HG02678 (cell line): ENCODE results near the gene TRIM39.
"Not testable (repeated sequence)": the region's sequence is repeated elsewhere in the genome, so short reads cannot be mapped to it uniquely, and the experiment has no call there.

Experiments used
- ATAC-seq: cut with Tn5 transposase; IDR thresholded peaks from one replicate; pipeline ENCODE4 v1.9.1; 2021; ENCODE audit warnings: mild to moderate bottlenecking, moderate library complexity; ENCODE audit not compliant: unreplicated experiment

The TRIM39 gene

DNA sequence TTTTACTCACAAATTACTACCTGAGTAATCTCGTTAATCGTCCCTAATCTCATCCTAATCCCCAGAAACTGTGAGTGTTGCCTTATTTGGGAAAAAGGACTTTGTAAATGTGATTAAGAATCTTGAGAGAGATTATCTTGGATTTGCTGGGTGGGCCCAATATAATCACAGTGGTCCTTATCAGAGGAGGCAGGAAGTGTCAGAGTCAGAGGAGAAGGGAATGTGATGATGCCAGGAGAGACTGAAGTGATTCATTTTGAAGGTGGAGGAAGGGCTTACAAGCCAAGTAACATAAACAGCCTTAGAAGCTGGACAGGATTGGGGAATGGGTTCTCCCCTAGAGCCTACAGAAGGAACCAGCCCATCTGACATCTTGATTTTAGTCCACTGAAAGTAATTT, 34.9 kb downstream of the TRIM39 start:
- no peak for ATAC-seq

DNA sequence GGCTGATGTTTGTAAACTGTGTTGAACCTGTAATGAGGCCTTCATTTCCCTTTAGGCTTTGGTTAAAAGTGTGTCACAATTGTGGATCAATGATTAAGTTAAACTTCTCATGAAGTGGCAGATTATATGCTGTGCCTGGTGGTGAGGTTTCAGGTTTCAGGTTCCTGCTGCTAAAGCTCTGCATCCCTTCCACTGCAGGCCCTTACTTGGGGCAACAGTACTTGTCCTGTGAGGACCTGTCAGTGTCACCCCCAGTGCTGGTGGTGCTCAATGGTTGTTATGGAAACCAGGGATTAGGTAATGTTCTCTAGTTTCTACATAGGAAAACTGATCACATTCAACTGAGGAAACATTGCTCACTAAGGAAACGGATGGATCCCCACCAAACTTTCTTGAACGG, 36.7 kb downstream of the TRIM39 start:
- no peak for ATAC-seq

DNA sequence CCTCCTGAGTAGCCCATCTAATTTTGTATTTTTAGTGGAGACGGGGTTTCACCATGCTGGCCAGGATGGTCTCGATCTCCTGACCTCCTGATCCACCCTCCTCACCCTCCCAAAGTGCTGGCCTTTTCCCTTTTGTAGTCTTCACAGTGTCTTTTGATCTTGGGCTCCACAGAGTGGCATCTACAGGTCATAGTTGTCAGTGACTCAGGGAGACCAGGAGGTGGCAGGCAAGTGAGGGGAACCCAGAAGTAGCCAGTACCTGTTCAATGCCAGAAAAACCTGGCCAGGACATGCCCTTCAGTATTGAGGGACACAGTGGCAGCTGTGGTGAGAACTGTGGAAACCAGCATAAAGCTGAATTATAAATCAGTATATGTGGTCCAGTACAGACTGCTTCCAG, 37.9 kb downstream of the TRIM39 start:
- ATAC-seq = no peak

DNA sequence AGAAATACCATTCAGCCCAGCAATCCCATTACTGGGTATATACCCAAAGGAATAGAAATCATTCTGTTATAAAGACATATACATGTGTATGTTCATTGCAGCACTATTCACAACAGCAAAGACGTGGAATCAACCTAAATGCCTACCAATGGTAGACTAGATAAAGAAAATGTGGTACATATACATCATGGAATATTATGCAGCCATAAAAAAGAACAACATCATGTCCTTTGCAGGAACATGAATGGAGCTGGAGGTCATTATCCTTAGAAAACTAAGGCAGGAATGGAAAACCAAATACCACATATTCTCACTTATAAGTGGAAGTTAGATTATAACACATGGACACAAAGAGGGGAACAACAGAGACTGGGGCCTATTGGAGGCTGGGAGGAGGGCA, 42.6 kb downstream of the TRIM39 start:
- not testable (repeated sequence) for ATAC-seq

DNA sequence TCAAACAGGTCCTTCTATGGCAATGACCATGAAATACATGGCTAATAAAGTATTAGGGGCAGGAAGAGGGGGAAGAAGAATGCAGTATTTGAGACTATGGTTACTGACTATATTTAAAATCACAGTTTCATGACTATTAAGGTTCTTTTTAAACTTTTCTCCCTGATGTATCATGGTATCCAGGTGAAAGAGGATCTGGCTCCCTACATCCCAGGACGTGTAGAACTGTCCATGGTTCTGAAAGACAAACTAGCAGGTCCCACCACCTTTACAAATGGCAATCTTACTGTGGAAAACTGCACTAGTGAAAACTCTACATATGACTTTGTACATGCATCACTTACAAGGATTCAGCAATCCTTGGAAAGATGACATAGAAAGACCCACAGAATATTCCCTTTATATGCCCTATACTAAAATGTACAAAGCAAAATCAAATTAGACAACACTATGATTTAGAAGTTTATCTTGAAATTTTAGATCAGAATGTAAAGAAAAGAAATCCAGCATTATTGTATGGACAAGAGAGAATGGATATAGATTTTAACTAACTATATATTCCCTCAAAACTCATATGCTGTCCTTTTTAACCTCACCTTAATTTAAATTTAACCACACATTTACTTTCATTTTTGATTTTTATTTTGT, 51.7 kb downstream of the TRIM39 start:
- ATAC-seq = no peak

DNA sequence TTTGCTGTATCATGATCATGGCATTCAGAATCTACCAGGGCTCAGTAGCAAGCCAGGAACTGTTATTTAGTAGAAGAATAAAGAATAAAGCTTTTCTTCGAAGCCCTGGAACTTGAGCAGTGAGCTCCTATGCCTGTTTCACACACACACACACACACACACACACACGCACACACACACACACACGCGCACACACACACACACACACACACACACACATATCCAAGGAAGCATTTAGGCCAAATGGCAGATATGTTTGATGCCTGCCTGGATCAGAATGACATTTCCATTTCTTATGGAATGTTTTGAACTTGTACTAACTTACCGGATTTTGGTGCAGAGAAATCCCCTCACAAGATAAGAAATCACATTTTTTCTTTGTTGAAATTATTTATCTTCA, 53.7 kb downstream of the TRIM39 start:
- ATAC-seq = no peak

DNA sequence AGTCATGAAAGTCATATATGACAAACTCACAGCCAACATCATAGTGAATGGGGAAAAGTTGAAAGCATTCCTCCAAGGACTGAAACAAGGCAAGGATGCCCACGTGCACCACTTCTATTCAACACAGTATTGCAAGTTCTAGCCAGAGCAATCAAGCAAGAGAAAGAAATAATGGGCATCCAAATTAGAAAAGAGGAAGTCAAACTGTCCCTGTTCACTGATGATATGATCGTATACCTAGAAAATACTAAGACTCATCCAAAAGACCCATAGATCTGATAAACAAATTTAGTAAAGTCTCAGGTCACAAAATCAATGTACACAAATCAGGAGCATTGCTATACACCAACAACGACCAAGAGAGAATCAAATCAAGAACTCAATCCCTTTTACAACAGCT, 59.4 kb downstream of the TRIM39 start:
- no peak for ATAC-seq

DNA sequence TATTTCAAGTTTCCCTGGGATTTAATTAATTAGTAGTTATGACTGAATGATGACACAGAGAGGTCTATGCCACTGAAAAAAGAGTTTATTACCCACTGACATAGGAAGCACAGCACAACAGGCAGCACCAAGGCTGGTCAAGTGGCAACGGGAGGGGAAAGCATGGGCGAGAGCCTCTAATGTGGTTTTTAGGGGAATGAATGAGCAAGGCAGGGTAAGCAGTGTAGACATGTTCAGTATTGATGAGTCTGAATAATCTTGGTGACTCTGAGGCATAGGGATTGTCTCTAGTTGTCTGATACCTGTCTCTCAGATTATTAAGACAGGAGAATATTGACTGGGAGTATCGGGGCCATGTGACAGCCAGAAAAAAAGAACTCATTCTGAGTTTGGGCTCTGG, 64.5 kb downstream of the TRIM39 start:
- ATAC-seq = no peak
